SK-N-MC (cell line): ENCODE measurements around the gene RAB28.

Source experiments
- DNase-seq: peaks from one replicate; pipeline ENCODE4 v3.0.0-alpha.2; 2011; ENCODE audit warnings: low read depth, low spot score
- H3K27ac ChIP-seq: fragments of 200-600 bp; sonication (generic); 2 replicates; pipeline ENCODE4 v1.5.1; 2016; ENCODE audit warnings: mixed run types
- H3K36me3 ChIP-seq: fragments of 200-600 bp; sonication (generic); 2 replicates; pipeline ENCODE4 v1.6.1; 2017; ENCODE audit warnings: antibody characterized with exemption, low read length, mixed read lengths; ENCODE audit not compliant: insufficient read depth
- H3K4me3 ChIP-seq: fragments of 200-600 bp; sonication (generic); 2 replicates; pipeline ENCODE4 v1.5.1; 2016
- H3K9ac ChIP-seq: fragments of 200-600 bp; sonication (generic); 2 replicates; pipeline ENCODE4 v1.8.0; 2017; ENCODE audit warnings: mixed run types, mixed read lengths; ENCODE audit not compliant: insufficient read length
- H3K9me3 ChIP-seq: fragments of 200-600 bp; sonication (generic); 2 replicates; pipeline ENCODE4 v1.6.1; 2017; ENCODE audit warnings: low read depth, mild to moderate bottlenecking, antibody characterized with exemption, low read length, moderate library complexity, mixed read lengths
- EZH2 ChIP-seq: fragments of 200-600 bp; sonication (generic); IDR thresholded peaks from one replicate; pipeline ENCODE4 v1.6.1; 2017; ENCODE audit warnings: antibody characterized with exemption
- FOXP2 ChIP-seq: optimal IDR thresholded peaks from 2 replicates; pipeline ENCODE3; 2011; ENCODE audit warnings: mild to moderate bottlenecking, moderate library complexity; ENCODE audit not compliant: insufficient read depth; ENCODE audit errors: extremely low read length, control extremely low read depth
- POLR2AphosphoS5 ChIP-seq: IDR thresholded peaks from 2 replicates; pipeline ENCODE4 v1.6.1; 2012; ENCODE audit warnings: mild to moderate bottlenecking, low read depth, low read length, borderline replicate concordance

RAB28 gene

DNA sequence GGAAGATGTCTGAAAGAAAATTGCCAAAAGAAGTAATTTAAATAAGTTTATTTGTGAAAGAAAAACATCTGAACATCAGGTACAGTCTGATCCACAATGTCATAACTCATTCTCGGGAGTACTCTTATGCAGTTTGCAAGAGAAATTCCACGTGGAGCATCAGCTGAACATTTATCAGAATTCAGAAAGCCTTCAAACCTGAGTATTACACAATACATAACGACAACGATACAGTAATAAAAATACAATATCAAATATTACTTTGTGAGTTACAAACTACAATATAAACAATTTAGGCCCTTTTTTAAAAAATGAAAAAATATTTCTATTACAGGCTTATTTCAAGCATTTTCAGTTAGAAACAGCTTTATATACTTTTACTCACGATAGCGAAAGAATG, 116.4 kb downstream of the RAB28 start:
- no peak overlapping the region for H3K4me3 ChIP-seq
- no peak overlapping the region for H3K9ac ChIP-seq

DNA sequence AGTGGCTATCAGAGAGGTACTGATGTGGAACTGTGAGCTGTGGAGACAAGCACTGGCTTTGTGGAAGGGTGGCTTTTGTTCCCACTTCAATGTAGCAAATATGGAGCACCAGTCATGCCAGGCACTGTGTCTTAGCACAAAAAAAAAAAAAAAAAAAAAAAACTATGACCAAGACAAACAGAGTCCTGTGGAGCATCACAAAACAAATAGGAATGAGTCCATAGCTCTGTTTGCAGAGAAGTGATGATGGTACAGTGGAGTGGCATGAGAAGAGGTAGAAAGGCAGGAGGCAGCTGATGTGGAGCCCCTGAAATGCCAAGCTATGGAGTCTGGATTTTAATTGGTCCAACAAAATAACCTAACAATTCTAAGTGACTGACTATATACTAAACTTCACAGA, 116.9 kb downstream of the RAB28 start:
- H3K9ac ChIP-seq: no peak overlapping the region

More for the DNA sequence above, 116.4 kb downstream of the RAB28 start:
- H3K27ac ChIP-seq: no peak overlapping the region
- H3K36me3 ChIP-seq: no peaks in the 10 kb centered on the region
- DNase-seq: no peak
- H3K9me3 ChIP-seq: no peaks in the 10 kb centered on the region
- TF ChIP-seq POLR2AphosphoS5: no peak
- TF ChIP-seq FOXP2: no peak
- TF ChIP-seq EZH2: no peak

DNA sequence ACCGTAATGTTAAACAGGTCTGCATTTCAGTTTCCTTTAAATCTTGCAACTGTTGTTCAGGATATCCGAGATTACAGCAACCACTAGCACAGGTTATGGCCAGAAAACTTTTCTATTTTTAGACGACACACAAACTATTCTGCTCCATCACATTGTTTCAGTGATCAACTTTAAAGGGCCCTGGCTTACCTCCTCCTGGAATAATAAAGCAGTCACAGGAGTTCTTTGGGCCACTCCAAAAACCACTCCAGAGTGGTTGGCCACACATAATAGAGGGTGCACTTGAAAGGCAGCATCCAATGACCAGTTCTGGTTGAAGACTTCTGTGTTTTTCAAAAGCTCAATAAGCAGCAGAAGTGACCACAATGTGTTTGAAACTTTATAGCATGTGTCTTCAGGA, 118.9 kb downstream of the RAB28 start:
- Histone ChIP-seq H3K36me3 (no peaks in the 10 kb centered on the region), H3K9me3 (no peaks in the 10 kb centered on the region), H3K4me3 (no peak overlapping the region), H3K27ac (no peak overlapping the region), H3K9ac (no peak overlapping the region)
- TF ChIP-seq EZH2 (no peak), FOXP2 (no peak), POLR2AphosphoS5 (no peak)
- no peak for DNase-seq

More for the DNA sequence above, 116.9 kb downstream of the RAB28 start:
- Histone ChIP-seq H3K27ac (no peak overlapping the region), H3K36me3 (no peaks in the 10 kb centered on the region), H3K4me3 (no peak overlapping the region), H3K9me3 (no peaks in the 10 kb centered on the region)
- DNase-seq: no peak
- no peak for TF ChIP-seq EZH2
- no peak for TF ChIP-seq POLR2AphosphoS5
- no peak for TF ChIP-seq FOXP2

DNA sequence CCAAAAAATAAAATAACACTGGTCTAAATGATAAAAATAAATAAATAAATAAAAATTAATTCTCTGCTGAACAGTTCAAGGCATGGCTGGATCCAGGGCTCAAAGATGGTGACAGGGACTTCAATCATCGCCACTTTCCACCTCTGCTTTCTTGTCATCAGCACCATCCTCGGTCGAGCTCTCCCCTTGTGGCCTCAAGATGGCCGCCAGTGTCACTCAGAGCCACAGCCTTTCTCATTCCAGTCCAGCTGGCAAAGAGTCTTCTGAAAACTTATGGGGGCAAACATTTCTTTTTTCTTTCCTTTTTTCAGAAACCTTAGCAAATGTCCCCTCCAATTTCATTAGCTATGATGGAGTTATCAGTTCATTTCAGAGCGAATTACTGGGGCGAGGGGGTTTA, 119.5 kb downstream of the RAB28 start:
- no peaks in the 10 kb centered on the region for H3K9me3 ChIP-seq
- no peak for TF ChIP-seq POLR2AphosphoS5
- TF ChIP-seq EZH2: no peak
- no peak for TF ChIP-seq FOXP2
- H3K36me3 ChIP-seq: no peaks in the 10 kb centered on the region
- no peak overlapping the region for H3K4me3 ChIP-seq
- H3K27ac ChIP-seq: no peak overlapping the region
- no peak for DNase-seq
- H3K9ac ChIP-seq: no peak overlapping the region

DNA sequence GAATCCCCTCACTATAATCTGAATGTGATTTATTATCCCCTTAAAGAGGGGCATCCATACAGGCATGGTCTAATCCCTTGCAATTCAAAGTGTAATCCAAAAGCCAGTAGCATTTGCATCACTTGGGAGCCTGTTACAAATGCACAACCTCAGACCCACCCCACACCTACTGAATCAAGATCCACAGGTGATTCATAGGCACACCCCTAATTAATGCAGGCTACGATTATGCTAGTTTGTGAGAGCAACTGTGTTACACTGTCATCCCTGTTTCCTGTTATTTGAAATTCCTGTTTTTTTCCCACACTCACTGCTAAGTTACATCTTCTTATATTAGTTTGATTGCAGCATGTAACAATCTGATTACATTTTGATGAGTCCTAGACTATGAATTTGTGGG, 120.0 kb downstream of the RAB28 start:
- TF ChIP-seq POLR2AphosphoS5: no peak
- TF ChIP-seq FOXP2: no peak
- TF ChIP-seq EZH2: no peak
- H3K9ac ChIP-seq: no peak overlapping the region
- H3K36me3 ChIP-seq: no peaks in the 10 kb centered on the region
- no peaks in the 10 kb centered on the region for H3K9me3 ChIP-seq
- no peak overlapping the region for H3K27ac ChIP-seq
- DNase-seq: no peak
- H3K4me3 ChIP-seq: no peak overlapping the region

DNA sequence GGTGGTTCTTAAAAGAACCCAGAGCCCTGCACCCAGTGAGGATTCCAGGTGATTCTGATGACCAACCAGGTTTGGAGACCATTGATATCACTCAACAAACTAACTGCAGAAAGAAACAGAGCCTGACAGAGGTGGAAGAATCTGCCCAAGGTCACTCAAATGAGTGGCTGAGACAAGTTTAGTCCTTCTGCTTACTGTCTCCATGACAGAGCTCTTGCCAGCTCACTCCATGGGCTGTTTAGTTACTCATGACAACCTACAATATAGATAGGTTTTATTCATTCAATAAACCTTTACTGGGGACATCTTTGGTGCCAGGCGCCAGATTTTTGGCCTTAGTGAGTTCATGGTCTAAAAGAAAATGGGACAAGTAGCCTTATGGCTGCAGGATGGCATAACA, 124.3 kb downstream of the RAB28 start:
- H3K36me3 ChIP-seq: no peaks in the 10 kb centered on the region
- no peak overlapping the region for H3K9ac ChIP-seq
- H3K9me3 ChIP-seq: no peaks in the 10 kb centered on the region
- TF ChIP-seq EZH2: no peak
- no peak for TF ChIP-seq FOXP2
- TF ChIP-seq POLR2AphosphoS5: no peak
- no peak overlapping the region for H3K27ac ChIP-seq
- DNase-seq: no peak
- H3K4me3 ChIP-seq: no peak overlapping the region

DNA sequence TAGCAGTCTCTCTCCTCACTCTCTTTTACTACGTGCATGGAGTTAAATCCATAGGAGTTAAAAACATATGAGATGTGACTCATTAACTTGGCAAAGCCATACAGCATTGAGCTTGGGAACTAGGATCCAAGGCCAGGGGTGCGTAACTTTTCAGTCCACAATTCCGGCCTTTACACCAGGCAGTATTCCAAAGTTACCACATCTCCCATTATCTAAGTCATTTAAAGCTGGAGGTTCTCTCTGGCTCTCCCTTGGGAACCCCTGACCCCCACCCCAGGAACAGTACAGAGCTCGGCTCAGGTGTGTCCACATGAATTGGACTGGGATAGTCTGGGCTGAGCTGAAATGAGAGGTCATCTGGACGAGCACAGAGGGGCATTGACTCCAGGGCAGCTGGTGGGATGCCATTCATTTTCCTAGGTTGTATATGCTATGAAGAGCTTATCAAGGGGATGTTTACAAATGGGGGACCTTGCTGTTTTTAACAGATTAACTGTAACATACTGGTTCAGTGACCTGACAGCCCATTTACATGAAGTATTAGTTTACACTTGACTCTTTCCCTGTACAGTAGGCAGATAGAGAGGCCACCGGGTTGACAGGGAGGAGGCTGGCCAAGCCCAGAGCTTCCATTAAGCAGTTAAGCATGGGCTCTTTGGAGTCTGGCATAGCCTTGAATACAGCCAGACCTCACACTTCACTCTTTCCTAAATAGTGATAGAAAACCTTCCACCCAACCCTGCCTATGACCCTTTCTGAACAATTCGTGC, 128.8 kb downstream of the RAB28 start:
- no peak overlapping the region for H3K4me3 ChIP-seq
- H3K36me3 ChIP-seq: no peaks in the 10 kb centered on the region
- TF ChIP-seq FOXP2 (no peak), POLR2AphosphoS5 (no peak), EZH2 (no peak)
- no peak overlapping the region for H3K9ac ChIP-seq
- no peak for DNase-seq
- H3K9me3 ChIP-seq: no peaks in the 10 kb centered on the region
- no peak overlapping the region for H3K27ac ChIP-seq

DNA sequence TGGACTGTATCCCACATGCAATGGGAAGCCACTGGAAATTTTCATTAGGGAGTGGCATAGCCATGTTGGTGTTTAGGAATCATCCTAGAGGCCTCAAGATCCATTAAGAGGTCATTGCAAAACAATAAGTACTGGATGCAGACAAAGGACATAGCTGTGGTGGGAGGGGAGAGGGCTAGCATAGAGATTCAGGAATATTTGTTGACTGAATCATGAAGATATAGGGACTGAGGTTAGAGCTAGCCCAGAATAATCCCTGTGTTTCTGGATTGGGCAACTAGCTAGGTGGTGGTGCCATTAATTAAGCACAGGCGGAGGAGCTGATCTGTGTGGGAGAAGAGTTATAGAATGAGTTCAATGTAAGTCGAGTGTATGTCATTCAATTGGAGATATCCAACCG, 135.0 kb downstream of the RAB28 start:
- no peak overlapping the region for H3K4me3 ChIP-seq

DNA sequence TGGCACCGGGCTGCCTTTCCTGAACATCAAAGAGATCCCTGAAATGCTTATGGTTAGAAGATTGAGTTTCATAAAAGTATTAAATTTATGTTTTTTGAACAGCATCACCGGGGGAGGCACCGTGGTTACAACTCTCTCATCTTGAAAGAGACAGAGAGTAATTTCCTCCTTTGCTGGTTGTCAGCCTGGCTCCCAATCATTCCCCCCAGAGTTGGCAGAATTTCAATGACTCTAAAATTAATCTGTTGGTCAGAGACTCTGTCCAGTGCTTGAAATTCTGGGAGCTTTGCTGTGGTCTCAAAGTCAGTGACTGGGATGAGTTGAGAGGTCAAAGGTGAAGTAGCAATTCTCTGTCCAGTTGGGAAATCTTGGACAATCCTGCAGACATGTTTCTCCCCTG, 135.9 kb downstream of the RAB28 start:
- Histone ChIP-seq H3K9ac (no peak overlapping the region), H3K36me3 (no peaks in the 10 kb centered on the region), H3K9me3 (no peaks in the 10 kb centered on the region), H3K4me3 (no peak overlapping the region), H3K27ac (no peak overlapping the region)
- no peak for DNase-seq
- no peak for TF ChIP-seq FOXP2
- no peak for TF ChIP-seq EZH2
- no peak for TF ChIP-seq POLR2AphosphoS5

More for the DNA sequence above, 135.0 kb downstream of the RAB28 start:
- H3K9ac ChIP-seq: no peak overlapping the region
- H3K27ac ChIP-seq: no peak overlapping the region
- no peak for TF ChIP-seq EZH2
- TF ChIP-seq FOXP2: no peak
- no peak for TF ChIP-seq POLR2AphosphoS5
- H3K36me3 ChIP-seq: no peaks in the 10 kb centered on the region
- no peak for DNase-seq
- H3K9me3 ChIP-seq: no peaks in the 10 kb centered on the region
